Embryonic facial prominence (tissue), 1 donor: ENCODE measurements around the gene ATPAF1.

Source experiments
- DNase-seq: peaks from one replicate; pipeline ENCODE4 v3.0.0-alpha.2; 2016; ENCODE audit errors: extremely low spot score

The ATPAF1 gene

DNA sequence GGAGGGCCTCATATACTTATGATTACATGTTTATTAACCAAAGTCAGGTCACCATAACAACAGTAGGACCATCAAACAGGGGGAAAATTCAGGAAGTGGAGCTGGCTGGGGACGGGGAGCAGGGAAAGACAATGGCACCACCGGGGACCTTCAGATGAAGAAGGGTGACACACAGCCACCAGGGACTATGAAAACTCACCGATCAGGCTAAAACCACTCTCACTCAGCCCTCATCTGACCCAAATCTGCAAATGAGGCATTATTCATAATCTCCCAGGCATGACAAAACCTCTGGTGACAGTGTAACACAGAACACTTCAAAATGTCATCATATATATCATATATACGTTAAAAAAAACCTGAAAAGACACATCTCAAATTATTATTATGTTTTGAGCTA, 75.3 kb downstream of the ATPAF1 start:
- DNase-seq, result no peak

- DNase-seq, result no peak
Observed at GRCh38 chr1:46589529-46589928, 78.6 kb downstream of the ATPAF1 start.

GRCh38 chr1:46587069-46587468, 81.1 kb downstream of the ATPAF1 start:
- DNase-seq, result no peak

- no peak for DNase-seq
Observed at GRCh38 chr1:46585312-46585938, 82.7 kb downstream of the ATPAF1 start.

DNA sequence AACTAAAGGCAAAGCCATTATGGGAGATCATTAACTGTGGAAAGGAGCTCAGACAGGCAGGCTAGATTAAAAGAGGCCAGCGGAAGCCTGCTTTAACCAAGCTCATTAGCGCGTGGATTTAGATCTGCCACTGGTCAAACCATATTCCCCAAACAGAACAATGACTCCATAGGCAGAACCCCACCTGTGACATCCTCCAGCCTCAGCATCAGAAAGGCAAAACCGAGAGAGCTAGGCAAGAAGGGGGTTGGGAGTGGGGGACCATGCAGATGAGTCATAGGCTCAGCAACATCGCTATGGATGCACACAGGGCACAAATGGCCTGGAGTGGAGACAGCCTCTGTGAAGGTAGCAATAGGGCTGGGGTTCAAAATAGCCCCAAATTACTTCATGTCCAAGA, 84.7 kb downstream of the ATPAF1 start:
- DNase-seq, result no peak

GRCh38 chr1:46582972-46583371, 85.2 kb downstream of the ATPAF1 start:
- DNase-seq, result no peak
